AG09309 (cell line): ENCODE measurements around the gene CNN3.
A peak's percentile ranks its signal among the peaks of the same experiment; 100 is the strongest.

ENCODE experiments used
- DNase-seq: peaks from one replicate; pipeline ENCODE4 v3.0.0-alpha.2; 2010; ENCODE audit warnings: low read depth
- H3K4me3 ChIP-seq: 2 replicates; pipeline ENCODE4 v1.5.1; 2011; ENCODE audit warnings: mild to moderate bottlenecking, low read depth, low read length, moderate library complexity; ENCODE audit not compliant: control insufficient read depth
- CTCF ChIP-seq: IDR thresholded peaks from 2 replicates; pipeline ENCODE4 v1.5.1; 2011; ENCODE audit warnings: mild to moderate bottlenecking, low read depth, low read length, inconsistent platforms; ENCODE audit not compliant: insufficient read depth, control insufficient read depth; ENCODE audit errors: missing control alignments

CNN3 gene

DNA sequence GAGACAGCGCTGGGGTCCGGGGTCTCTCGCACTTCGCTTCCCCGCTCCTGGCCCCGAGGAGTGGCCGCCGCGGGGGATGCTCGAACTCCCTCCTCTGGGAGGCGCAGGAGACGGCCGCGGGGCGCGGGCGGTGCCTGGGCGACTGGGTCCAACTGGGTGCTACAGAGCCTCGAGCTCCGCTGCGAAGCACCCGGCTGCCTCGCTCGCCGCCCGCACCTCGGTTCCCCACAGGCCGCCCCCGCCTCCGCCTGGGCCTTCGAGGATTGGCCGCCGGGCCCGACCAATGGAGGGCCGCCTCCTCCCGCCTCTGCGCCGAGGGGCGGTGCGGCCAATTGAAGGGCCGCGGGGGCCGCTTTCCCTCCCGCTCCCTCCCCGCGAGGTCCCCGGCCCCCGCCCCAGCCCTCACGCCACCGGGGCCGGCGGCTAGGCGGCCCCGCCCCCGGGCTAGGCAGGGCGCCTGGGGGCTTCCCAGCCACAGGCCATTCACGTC, at the start of gene CNN3:
TSS of gene CNN3 (minus strand) at position 196 of the 490 bp plus-strand sequence. CDS start 216 bp downstream, outside the sequence.
- peak; percentile 71 for DNase-seq
- TF ChIP-seq CTCF = peak; percentile 20
- H3K4me3 ChIP-seq = peak within 1 kb of the TSS; percentile 77

- DNase-seq = no peak
- no peak for TF ChIP-seq CTCF
- no peak overlapping the region for H3K4me3 ChIP-seq
Observed at GRCh38 chr1:94974824-94975223, 47.9 kb upstream of the CNN3 start.

GRCh38 chr1:94974241-94974640, 47.3 kb upstream of the CNN3 start:
- no peak for TF ChIP-seq CTCF
- DNase-seq = peak; percentile 71
- no peak overlapping the region for H3K4me3 ChIP-seq

- DNase-seq = no peak
- H3K4me3 ChIP-seq = no peak overlapping the region
- TF ChIP-seq CTCF = no peak
Observed at GRCh38 chr1:94973309-94973922, 46.5 kb upstream of the CNN3 start.

GRCh38 chr1:94971491-94971924, 44.6 kb upstream of the CNN3 start:
- no peak overlapping the region for H3K4me3 ChIP-seq
- no peak for DNase-seq
- no peak for TF ChIP-seq CTCF

DNA sequence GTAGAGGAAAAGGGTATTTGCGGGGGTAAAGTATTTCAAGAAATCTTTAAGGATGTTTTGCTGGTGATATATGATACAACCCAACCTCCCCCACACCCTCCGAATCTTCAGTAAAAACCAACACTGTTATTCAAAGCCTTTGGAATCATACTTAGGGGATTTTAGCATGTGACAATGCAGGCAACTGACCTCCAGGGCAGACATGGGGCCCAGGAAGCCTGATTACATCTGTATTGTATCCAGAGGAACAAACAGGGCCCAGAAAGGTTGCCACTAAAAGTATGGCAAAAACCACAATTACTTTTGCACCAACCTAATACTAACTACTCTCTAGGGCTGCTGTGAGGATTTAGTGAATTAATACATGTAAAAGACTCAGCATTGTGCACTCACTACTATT, 43.9 kb upstream of the CNN3 start:
- no peak for TF ChIP-seq CTCF
- no peak for DNase-seq
- H3K4me3 ChIP-seq = no peak overlapping the region
